GM12878 (cell line): ENCODE data around the gene RARG. TPM values are rescaled to one million over a fixed set of nuclear protein-coding genes. Genes with fewer than 3 reads are reported as not detected.

ENCODE experiments used
- ATAC-seq: fragments of 200-7000 bp; cut with Tn5 transposase; 3 replicates; pipeline ENCODE4 v1.9.1; 2020; ENCODE audit warnings: mild to moderate bottlenecking, moderate library complexity
- BruUV-seq: library from RNA; stranded (reverse); fragments of 400-500 nt; replicated peaks from 2 replicates; lab custom pipeline; 2021; lab: Mats Ljungman, UMichigan
- CTCF ChIA-PET: fragments of 300-600 bp; sonication (Branson Sonifier 250); formaldehyde crosslinking; extraction: SDS; loops from one replicate; lab custom pipeline; 2021; ENCODE audit warnings: inconsistent platforms; lab: Yijun Ruan, JAX
- POLR2A ChIA-PET: fragments of 350-600 bp; formaldehyde crosslinking; extraction: SDS; loops from one replicate; lab custom pipeline; 2021; ENCODE audit warnings: inconsistent platforms; lab: Charles Lee
- RAD21 ChIA-PET: fragments of 300-600 bp; sonication (Branson Sonifier 250); formaldehyde crosslinking; loops from one replicate; lab custom pipeline; 2023; ENCODE audit warnings: antibody characterized with exemption; ENCODE audit not compliant: unreplicated experiment; lab: Charles Lee
- SMC1A ChIA-PET: fragments of 300-600 bp; sonication (Branson Sonifier 250); formaldehyde crosslinking; loops from one replicate; lab custom pipeline; 2023; ENCODE audit not compliant: unreplicated experiment, uncharacterized antibody; lab: Charles Lee
- DNase-seq: peaks from one replicate; pipeline ENCODE4 v3.0.0-alpha.2; 2011; ENCODE audit warnings: low read depth, low spot score
- FAIRE-seq: peaks from 3 replicates; lab custom pipeline; 2011; peaks lifted over from hg19 to GRCh38; lab: Jason Lieb, UNC
- H2AFZ ChIP-seq: 2 replicates; pipeline ENCODE4 v1.6.0; 2011; ENCODE audit warnings: low read depth, low read length, control low read depth; ENCODE audit not compliant: control insufficient read depth
- H3K27ac ChIP-seq: 2 replicates; pipeline ENCODE4 v1.5.1; 2011; ENCODE audit warnings: control low read depth; ENCODE audit not compliant: control insufficient read depth, insufficient read depth
- H3K27me3 ChIP-seq, 2 experiments: replicated peaks in 1 of 2; 2 replicates each; pipeline versions ENCODE4 v1.6.0 to v1.6.1; 2011; ENCODE audit warnings: low read length in 1 of 2; ENCODE audit not compliant: control insufficient read depth in 2 of 2, insufficient read depth in 2 of 2
- H3K36me3 ChIP-seq, 2 experiments: 2 replicates each; pipeline ENCODE4 v1.5.1; 2011; ENCODE audit warnings: low read length in 1 of 2; ENCODE audit not compliant: control insufficient read depth in 2 of 2, insufficient read depth in 2 of 2
- H3K4me1 ChIP-seq: 2 replicates; pipeline ENCODE4 v1.6.1; 2011; ENCODE audit warnings: mild to moderate bottlenecking, low read length, moderate library complexity, mixed read lengths; ENCODE audit not compliant: control insufficient read depth, insufficient read depth
- H3K4me2 ChIP-seq: 2 replicates; pipeline ENCODE4 v1.6.0; 2011; ENCODE audit warnings: control low read depth; ENCODE audit not compliant: control insufficient read depth, insufficient read depth
- H3K4me3 ChIP-seq: fragments of 200-600 bp; sonication (generic); 2 replicates; pipeline ENCODE4 v1.5.1; 2016
- H3K79me2 ChIP-seq: 2 replicates; pipeline ENCODE4 v1.6.0; 2011; ENCODE audit warnings: low read length; ENCODE audit not compliant: control insufficient read depth, insufficient read depth
- H3K9ac ChIP-seq: 2 replicates; pipeline ENCODE4 v1.8.0; 2011; ENCODE audit warnings: low read length, control low read depth, mixed read lengths; ENCODE audit not compliant: control insufficient read depth, insufficient read depth
- H3K9me3 ChIP-seq: replicated peaks from 3 replicates; pipeline ENCODE4 v1.5.1; 2011; ENCODE audit warnings: mild to moderate bottlenecking, low read length; ENCODE audit not compliant: control insufficient read depth, insufficient read depth
- H4K20me1 ChIP-seq: 2 replicates; pipeline ENCODE4 v1.6.0; 2011; ENCODE audit not compliant: control insufficient read depth, insufficient read depth
- CTCF ChIP-seq, 3 experiments: IDR thresholded peaks in 2 of 3; conservative IDR thresholded peaks in 1 of 3; 2 replicates each; pipeline ENCODE4 v1.5.1; 2011; ENCODE audit warnings: low read depth in 3 of 3, low read length in 3 of 3, mild to moderate bottlenecking in 3 of 3, control low read depth in 2 of 3, moderate library complexity in 2 of 3, inconsistent platforms in 1 of 3, mixed read lengths in 1 of 3; ENCODE audit not compliant: control insufficient read depth in 2 of 3, insufficient read depth in 1 of 3; ENCODE audit errors: extremely low read depth in 1 of 3
- IKZF1 ChIP-seq: fragments of 450-650 bp; conservative IDR thresholded peaks from 2 replicates; pipeline ENCODE4 v1.6.1; 2017; ENCODE audit warnings: antibody characterized with exemption, mild to moderate bottlenecking
- IKZF2 ChIP-seq, 2 experiments: fragments of 450-650 bp; IDR thresholded peaks; 2 replicates each; pipeline ENCODE4 v1.6.1; 2017; ENCODE audit warnings: mild to moderate bottlenecking in 2 of 2, moderate library complexity in 2 of 2
- PML ChIP-seq: IDR thresholded peaks from 2 replicates; pipeline ENCODE4 v1.6.1; 2012; ENCODE audit warnings: low read length, inconsistent platforms
- RAD51 ChIP-seq: fragments of 450-650 bp; IDR thresholded peaks from 2 replicates; pipeline ENCODE4 v1.6.1; 2016; ENCODE audit warnings: moderate library complexity, mild to moderate bottlenecking, inconsistent platforms
- RFX5 ChIP-seq: IDR thresholded peaks from 2 replicates; pipeline ENCODE4 v1.6.1; 2011; ENCODE audit warnings: low read depth, low read length, improper control_type of control experiment
- RUNX3 ChIP-seq: IDR thresholded peaks from 2 replicates; pipeline ENCODE4 v1.6.1; 2012; ENCODE audit warnings: low read length, inconsistent platforms
- SPI1 ChIP-seq: IDR thresholded peaks from 2 replicates; pipeline ENCODE4 v1.6.1; 2011; ENCODE audit warnings: low read depth, mild to moderate bottlenecking, low read length, moderate library complexity, borderline replicate concordance; ENCODE audit not compliant: insufficient read depth
- TARDBP ChIP-seq: IDR thresholded peaks from 2 replicates; pipeline ENCODE4 v1.6.1; 2016; ENCODE audit warnings: borderline replicate concordance
- ZNF217 ChIP-seq: fragments of 450-650 bp; IDR thresholded peaks from 2 replicates; pipeline ENCODE4 v1.6.1; 2017; ENCODE audit warnings: antibody characterized with exemption, mild to moderate bottlenecking
- ZNF24 ChIP-seq: fragments of 450-650 bp; IDR thresholded peaks from 2 replicates; pipeline ENCODE4 v1.6.1; 2017; ENCODE audit warnings: antibody characterized with exemption, mild to moderate bottlenecking
- WGBS: methylation state at CpG from one replicate; pipeline ENCODE4 v1.1.6; 2016; ENCODE audit warnings: low lambda C conversion rate; ENCODE audit not compliant: insufficient replicate concordance, insufficient coverage; ENCODE audit errors: missing lambda C conversion rate; 5-methylcytosine and 5-hydroxymethylcytosine counted together
- in situ Hi-C: fragments of 300-500 bp; cut with MboI; formaldehyde crosslinking; loops from 9 replicates; pipeline ENCODE4 v1.14.3; 2018; ENCODE audit warnings: mixed read lengths
- intact Hi-C: fragments of 100-400 bp; cut with micrococcal nuclease; formaldehyde crosslinking; loops from one replicate; pipeline ENCODE4 v1.14.2; 2022; ENCODE audit not compliant: unreplicated experiment
- polyA plus RNA-seq, 11 experiments: library from polyadenylated mRNA; depleted of rRNA in 4 of 11; unstranded in 6 of 11; stranded (reverse) in 5 of 11; fragments of >200 nt; fragmentation: Nextera tagmentation in 4 of 11; fragmentation: Illumina TruSeq in 1 of 11; extraction: Ambion mirVana in 4 of 11; extraction: Trizol in 1 of 11; gene quantifications; 1 replicate in 1 of 11; 2 replicates in 10 of 11; pipeline versions ENCODE4 v1.2.1 to v1.2.3, GENCODE V29; 2011 to 2016; ENCODE audit warnings: inconsistent platforms in 2 of 11, missing spikeins in 2 of 11, low read depth in 1 of 11
- total RNA-seq, 4 experiments: library from RNA; depleted of rRNA in 3 of 4; stranded (reverse); fragments of >200 nt in 3 of 4; fragmentation: Illumina TruSeq in 1 of 4; extraction: Trizol in 1 of 4; gene quantifications; 2 replicates each; pipeline versions ENCODE4 v1.2.1 to v1.2.3, GENCODE V29; 2013 to 2021

RARG gene
- total and polyA plus RNA-seq, 10 of the 15 experiments (the other 5 are each of a cell fraction or from before 2014, with no cell fraction given) = 0.27 to 8.1 (median 4.1) TPM

DNA sequence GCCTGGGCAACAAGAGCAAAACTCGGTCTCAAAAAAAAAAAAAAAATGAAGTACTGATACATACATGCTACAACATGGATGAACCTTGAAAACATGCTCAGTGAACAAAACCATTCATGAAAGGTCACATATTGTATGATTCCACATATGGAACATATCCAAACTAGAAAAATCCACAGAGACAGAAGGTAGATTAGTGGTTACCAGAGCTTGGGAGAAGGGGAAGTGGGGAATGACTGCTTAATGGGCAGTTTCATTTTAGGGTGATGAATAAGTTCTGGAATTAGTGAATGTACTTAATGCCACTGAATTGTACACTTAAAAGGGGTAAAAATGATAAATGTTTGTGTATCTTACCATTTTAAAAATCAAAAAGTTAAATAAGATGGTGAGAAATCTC is 27.7 kb downstream of the RARG start:
- Histone ChIP-seq H3K79me2 (peaks cover 77% of the 10 kb centered on the region), H2AFZ (no peak overlapping the region), H3K9ac (0 out of 2 replicates have a peak overlapping the region, but pooled peaks have one; percentile 12)
- ChIA-PET CTCF (interaction anchor here (2.1 to 14.2 kb wide), 3 partner anchors 6 to 46 kb away, joined by 9 to 188 read pairs (median 78); partner anchors contain the start of gene ITGB7), POLR2A (interaction anchor here (0.7 to 1.1 kb wide), 5 partner anchors 13 to 102 kb away, joined by 3 to 7 read pairs (median 4); no protein-coding TSS in a partner anchor)
- TF ChIP-seq IKZF1 = peak; percentile 55
- TF ChIP-seq PML = no peak
- peak; percentile 48 to 55; a peak in 2 of 4 replicates for TF ChIP-seq IKZF2 (IDR thresholded peaks at IDR 0.05)
- TF ChIP-seq CTCF (IDR thresholded peaks at IDR 0.05 in 2 of 3, conservative IDR thresholded peaks at IDR 0.05 in 1 of 3; ENCODE audit: control insufficient read depth in 2 of 3, extremely low read depth in 1 of 3, insufficient read depth in 1 of 3, low read depth in 3 of 3, low read length in 3 of 3) = no peak
- TF ChIP-seq RUNX3 = peak; percentile 45; the same call in 1 of the 2 replicates
- TF ChIP-seq TARDBP = no peak
- peak; percentile 90 for TF ChIP-seq ZNF24
- peak; percentile 21; the same call in 1 of the 2 replicates for TF ChIP-seq ZNF217
- no peak for TF ChIP-seq RFX5
- TF ChIP-seq RAD51 = no peak
- TF ChIP-seq SPI1 = peak; percentile 67
- TF ChIP-seq, all 136 proteins: peak for 6
- DNase-seq (no peak), FAIRE-seq (no peak), ATAC-seq (no peak)
- H3K4me3 ChIP-seq = peak overlapping the region; percentile 90
- no peaks in the 10 kb centered on the region for H3K9me3 ChIP-seq
- peak overlapping the region; percentile 50 for H3K27ac ChIP-seq
- H4K20me1 ChIP-seq = no peaks in the 10 kb centered on the region
- H3K4me1 ChIP-seq = peaks cover 54% of the 10 kb centered on the region
- no peaks in the 10 kb centered on the region for H3K27me3 ChIP-seq
- RAD21 ChIA-PET = interaction anchor here (1.1 to 4.8 kb wide), 4 partner anchors 16 to 117 kb away, joined by 3 to 23 read pairs (median 6); partner anchors contain the start of gene AAAS
- H3K4me2 ChIP-seq = peak overlapping the region; percentile 84
- in situ Hi-C loops = no loop called here
- WGBS = no CpG with 5 or more reads among the region's 1 CpG
- intact Hi-C loops = no loop called here
- SMC1A ChIA-PET = interaction anchor here (1.1 to 16.4 kb wide), 6 partner anchors 10 to 140 kb away, joined by 3 to 155 read pairs (median 7); partner anchors contain the start of genes CSAD, ESPL1 and ZNF740
- BruUV-seq = no TSS peak
- peaks cover 3 to 7% of the 10 kb centered on the region in 2 experiments for H3K36me3 ChIP-seq
